Measurements from ENCODE around the gene TP53.

DNA sequence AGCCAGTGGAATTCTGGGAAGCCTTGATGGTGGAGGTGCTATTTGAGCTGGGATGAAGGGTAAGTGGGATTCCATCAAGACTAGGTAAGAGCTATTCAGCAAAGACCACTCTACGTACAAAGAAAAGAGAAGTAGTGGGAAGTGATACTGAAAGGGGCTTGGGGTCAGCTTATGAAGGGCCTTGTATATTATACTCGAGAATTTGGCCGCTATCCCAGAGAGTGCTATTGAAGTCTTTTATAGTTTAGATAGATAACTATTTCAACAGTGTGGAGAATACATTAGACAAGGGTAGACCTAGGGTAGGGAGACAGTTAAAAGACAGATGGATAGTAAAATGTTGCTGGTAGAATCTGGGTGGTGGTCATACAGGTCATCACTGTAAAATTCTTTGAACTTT is 40.6 kb upstream of the TP53 start:
- TF ChIP-seq POLR2AphosphoS5 (IDR thresholded peaks at IDR 0.05; ENCODE audit: low read depth, low read length) = no peak
- TF ChIP-seq, protein P1, sequence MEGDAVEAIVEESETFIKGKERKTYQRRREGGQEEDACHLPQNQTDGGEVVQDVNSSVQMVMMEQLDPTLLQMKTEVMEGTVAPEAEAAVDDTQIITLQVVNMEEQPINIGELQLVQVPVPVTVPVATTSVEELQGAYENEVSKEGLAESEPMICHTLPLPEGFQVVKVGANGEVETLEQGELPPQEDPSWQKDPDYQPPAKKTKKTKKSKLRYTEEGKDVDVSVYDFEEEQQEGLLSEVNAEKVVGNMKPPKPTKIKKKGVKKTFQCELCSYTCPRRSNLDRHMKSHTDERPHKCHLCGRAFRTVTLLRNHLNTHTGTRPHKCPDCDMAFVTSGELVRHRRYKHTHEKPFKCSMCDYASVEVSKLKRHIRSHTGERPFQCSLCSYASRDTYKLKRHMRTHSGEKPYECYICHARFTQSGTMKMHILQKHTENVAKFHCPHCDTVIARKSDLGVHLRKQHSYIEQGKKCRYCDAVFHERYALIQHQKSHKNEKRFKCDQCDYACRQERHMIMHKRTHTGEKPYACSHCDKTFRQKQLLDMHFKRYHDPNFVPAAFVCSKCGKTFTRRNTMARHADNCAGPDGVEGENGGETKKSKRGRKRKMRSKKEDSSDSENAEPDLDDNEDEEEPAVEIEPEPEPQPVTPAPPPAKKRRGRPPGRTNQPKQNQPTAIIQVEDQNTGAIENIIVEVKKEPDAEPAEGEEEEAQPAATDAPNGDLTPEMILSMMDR (IDR thresholded peaks at IDR 0.05) = no peak
- no peak for TF ChIP-seq SIN3A (IDR thresholded peaks at IDR 0.05; ENCODE audit: borderline replicate concordance, insufficient read depth, low read depth, low read length)
- no peak for TF ChIP-seq TCF7L2 (IDR thresholded peaks at IDR 0.05; ENCODE audit: low read depth, low read length)
- TF ChIP-seq, protein P2, sequence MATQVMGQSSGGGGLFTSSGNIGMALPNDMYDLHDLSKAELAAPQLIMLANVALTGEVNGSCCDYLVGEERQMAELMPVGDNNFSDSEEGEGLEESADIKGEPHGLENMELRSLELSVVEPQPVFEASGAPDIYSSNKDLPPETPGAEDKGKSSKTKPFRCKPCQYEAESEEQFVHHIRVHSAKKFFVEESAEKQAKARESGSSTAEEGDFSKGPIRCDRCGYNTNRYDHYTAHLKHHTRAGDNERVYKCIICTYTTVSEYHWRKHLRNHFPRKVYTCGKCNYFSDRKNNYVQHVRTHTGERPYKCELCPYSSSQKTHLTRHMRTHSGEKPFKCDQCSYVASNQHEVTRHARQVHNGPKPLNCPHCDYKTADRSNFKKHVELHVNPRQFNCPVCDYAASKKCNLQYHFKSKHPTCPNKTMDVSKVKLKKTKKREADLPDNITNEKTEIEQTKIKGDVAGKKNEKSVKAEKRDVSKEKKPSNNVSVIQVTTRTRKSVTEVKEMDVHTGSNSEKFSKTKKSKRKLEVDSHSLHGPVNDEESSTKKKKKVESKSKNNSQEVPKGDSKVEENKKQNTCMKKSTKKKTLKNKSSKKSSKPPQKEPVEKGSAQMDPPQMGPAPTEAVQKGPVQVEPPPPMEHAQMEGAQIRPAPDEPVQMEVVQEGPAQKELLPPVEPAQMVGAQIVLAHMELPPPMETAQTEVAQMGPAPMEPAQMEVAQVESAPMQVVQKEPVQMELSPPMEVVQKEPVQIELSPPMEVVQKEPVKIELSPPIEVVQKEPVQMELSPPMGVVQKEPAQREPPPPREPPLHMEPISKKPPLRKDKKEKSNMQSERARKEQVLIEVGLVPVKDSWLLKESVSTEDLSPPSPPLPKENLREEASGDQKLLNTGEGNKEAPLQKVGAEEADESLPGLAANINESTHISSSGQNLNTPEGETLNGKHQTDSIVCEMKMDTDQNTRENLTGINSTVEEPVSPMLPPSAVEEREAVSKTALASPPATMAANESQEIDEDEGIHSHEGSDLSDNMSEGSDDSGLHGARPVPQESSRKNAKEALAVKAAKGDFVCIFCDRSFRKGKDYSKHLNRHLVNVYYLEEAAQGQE (IDR thresholded peaks at IDR 0.05; ENCODE audit: insufficient read depth in 1 of 2, low read depth in 2 of 2, low read length in 1 of 2) = no peak
